Measurements from ENCODE around the gene BCAR1.
"Not testable (repeated sequence)": the region's sequence is repeated elsewhere in the genome, so short reads cannot be mapped to it uniquely, and the experiment has no call there.

- TF ChIP-seq, protein P1, sequence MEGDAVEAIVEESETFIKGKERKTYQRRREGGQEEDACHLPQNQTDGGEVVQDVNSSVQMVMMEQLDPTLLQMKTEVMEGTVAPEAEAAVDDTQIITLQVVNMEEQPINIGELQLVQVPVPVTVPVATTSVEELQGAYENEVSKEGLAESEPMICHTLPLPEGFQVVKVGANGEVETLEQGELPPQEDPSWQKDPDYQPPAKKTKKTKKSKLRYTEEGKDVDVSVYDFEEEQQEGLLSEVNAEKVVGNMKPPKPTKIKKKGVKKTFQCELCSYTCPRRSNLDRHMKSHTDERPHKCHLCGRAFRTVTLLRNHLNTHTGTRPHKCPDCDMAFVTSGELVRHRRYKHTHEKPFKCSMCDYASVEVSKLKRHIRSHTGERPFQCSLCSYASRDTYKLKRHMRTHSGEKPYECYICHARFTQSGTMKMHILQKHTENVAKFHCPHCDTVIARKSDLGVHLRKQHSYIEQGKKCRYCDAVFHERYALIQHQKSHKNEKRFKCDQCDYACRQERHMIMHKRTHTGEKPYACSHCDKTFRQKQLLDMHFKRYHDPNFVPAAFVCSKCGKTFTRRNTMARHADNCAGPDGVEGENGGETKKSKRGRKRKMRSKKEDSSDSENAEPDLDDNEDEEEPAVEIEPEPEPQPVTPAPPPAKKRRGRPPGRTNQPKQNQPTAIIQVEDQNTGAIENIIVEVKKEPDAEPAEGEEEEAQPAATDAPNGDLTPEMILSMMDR (IDR thresholded peaks at IDR 0.05), result not testable (repeated sequence)
- not testable (repeated sequence) for TF ChIP-seq POLR2AphosphoS5 (IDR thresholded peaks at IDR 0.05); POLR2A (IDR thresholded peaks at IDR 0.05); EP300 (IDR thresholded peaks at IDR 0.05; ENCODE audit: low read depth)
Measured at GRCh38 chr16:75205961-75206748, 45.3 kb downstream of the BCAR1 start.

Measured in transverse colon (tissue), 4 donors.